GM12878 (cell line): ENCODE measurements around the gene CHCHD6. TPM values are rescaled to one million over a fixed set of nuclear protein-coding genes. Genes with fewer than 3 reads are reported as not detected.

Experiments
- ATAC-seq: fragments of 200-7000 bp; cut with Tn5 transposase; 3 replicates; pipeline ENCODE4 v1.9.1; 2020; ENCODE audit warnings: mild to moderate bottlenecking, moderate library complexity
- BruUV-seq: library from RNA; stranded (reverse); fragments of 400-500 nt; replicated peaks from 2 replicates; lab custom pipeline; 2021; lab: Mats Ljungman, UMichigan
- CTCF ChIA-PET: fragments of 300-600 bp; sonication (Branson Sonifier 250); formaldehyde crosslinking; extraction: SDS; loops from one replicate; lab custom pipeline; 2021; ENCODE audit warnings: inconsistent platforms; lab: Yijun Ruan, JAX
- POLR2A ChIA-PET: fragments of 350-600 bp; formaldehyde crosslinking; extraction: SDS; loops from one replicate; lab custom pipeline; 2021; ENCODE audit warnings: inconsistent platforms; lab: Charles Lee
- RAD21 ChIA-PET: fragments of 300-600 bp; sonication (Branson Sonifier 250); formaldehyde crosslinking; loops from one replicate; lab custom pipeline; 2023; ENCODE audit warnings: antibody characterized with exemption; ENCODE audit not compliant: unreplicated experiment; lab: Charles Lee
- SMC1A ChIA-PET: fragments of 300-600 bp; sonication (Branson Sonifier 250); formaldehyde crosslinking; loops from one replicate; lab custom pipeline; 2023; ENCODE audit not compliant: unreplicated experiment, uncharacterized antibody; lab: Charles Lee
- DNase-seq: peaks from one replicate; pipeline ENCODE4 v3.0.0-alpha.2; 2011; ENCODE audit warnings: low read depth, low spot score
- FAIRE-seq: peaks from 3 replicates; lab custom pipeline; 2011; peaks lifted over from hg19 to GRCh38; lab: Jason Lieb, UNC
- H2AFZ ChIP-seq: 2 replicates; pipeline ENCODE4 v1.6.0; 2011; ENCODE audit warnings: low read depth, low read length, control low read depth; ENCODE audit not compliant: control insufficient read depth
- H3K27ac ChIP-seq: 2 replicates; pipeline ENCODE4 v1.5.1; 2011; ENCODE audit warnings: control low read depth; ENCODE audit not compliant: control insufficient read depth, insufficient read depth
- H3K27me3 ChIP-seq, 2 experiments: replicated peaks in 1 of 2; 2 replicates each; pipeline versions ENCODE4 v1.6.0 to v1.6.1; 2011; ENCODE audit warnings: low read length in 1 of 2; ENCODE audit not compliant: control insufficient read depth in 2 of 2, insufficient read depth in 2 of 2
- H3K36me3 ChIP-seq, 2 experiments: 2 replicates each; pipeline ENCODE4 v1.5.1; 2011; ENCODE audit warnings: low read length in 1 of 2; ENCODE audit not compliant: control insufficient read depth in 2 of 2, insufficient read depth in 2 of 2
- H3K4me1 ChIP-seq: 2 replicates; pipeline ENCODE4 v1.6.1; 2011; ENCODE audit warnings: mild to moderate bottlenecking, low read length, moderate library complexity, mixed read lengths; ENCODE audit not compliant: control insufficient read depth, insufficient read depth
- H3K4me2 ChIP-seq: 2 replicates; pipeline ENCODE4 v1.6.0; 2011; ENCODE audit warnings: control low read depth; ENCODE audit not compliant: control insufficient read depth, insufficient read depth
- H3K4me3 ChIP-seq: fragments of 200-600 bp; sonication (generic); 2 replicates; pipeline ENCODE4 v1.5.1; 2016
- H3K79me2 ChIP-seq: 2 replicates; pipeline ENCODE4 v1.6.0; 2011; ENCODE audit warnings: low read length; ENCODE audit not compliant: control insufficient read depth, insufficient read depth
- H3K9ac ChIP-seq: 2 replicates; pipeline ENCODE4 v1.8.0; 2011; ENCODE audit warnings: low read length, control low read depth, mixed read lengths; ENCODE audit not compliant: control insufficient read depth, insufficient read depth
- H3K9me3 ChIP-seq: replicated peaks from 3 replicates; pipeline ENCODE4 v1.5.1; 2011; ENCODE audit warnings: mild to moderate bottlenecking, low read length; ENCODE audit not compliant: control insufficient read depth, insufficient read depth
- H4K20me1 ChIP-seq: 2 replicates; pipeline ENCODE4 v1.6.0; 2011; ENCODE audit not compliant: control insufficient read depth, insufficient read depth
- BMI1 ChIP-seq: fragments of 450-650 bp; IDR thresholded peaks from 2 replicates; pipeline ENCODE4 v1.6.1; 2016; ENCODE audit warnings: mild to moderate bottlenecking, moderate library complexity, borderline replicate concordance
- MLLT1 ChIP-seq: fragments of 450-650 bp; IDR thresholded peaks from 2 replicates; pipeline ENCODE4 v1.6.1; 2016; ENCODE audit warnings: mild to moderate bottlenecking
- RAD21 ChIP-seq: IDR thresholded peaks from 2 replicates; pipeline ENCODE4 v1.6.1; 2011; ENCODE audit warnings: mild to moderate bottlenecking, low read depth, low read length, moderate library complexity; ENCODE audit not compliant: insufficient read depth
- RCOR1 ChIP-seq: conservative IDR thresholded peaks from 2 replicates; pipeline ENCODE4 v1.6.1; 2012; ENCODE audit warnings: low read depth, low read length, improper control_type of control experiment
- WGBS: methylation state at CpG from one replicate; pipeline ENCODE4 v1.1.6; 2016; ENCODE audit warnings: low lambda C conversion rate; ENCODE audit not compliant: insufficient replicate concordance, insufficient coverage; ENCODE audit errors: missing lambda C conversion rate; 5-methylcytosine and 5-hydroxymethylcytosine counted together
- in situ Hi-C: fragments of 300-500 bp; cut with MboI; formaldehyde crosslinking; loops from 9 replicates; pipeline ENCODE4 v1.14.3; 2018; ENCODE audit warnings: mixed read lengths
- intact Hi-C: fragments of 100-400 bp; cut with micrococcal nuclease; formaldehyde crosslinking; loops from one replicate; pipeline ENCODE4 v1.14.2; 2022; ENCODE audit not compliant: unreplicated experiment
- polyA plus RNA-seq, 11 experiments: library from polyadenylated mRNA; depleted of rRNA in 4 of 11; unstranded in 6 of 11; stranded (reverse) in 5 of 11; fragments of >200 nt; fragmentation: Nextera tagmentation in 4 of 11; fragmentation: Illumina TruSeq in 1 of 11; extraction: Ambion mirVana in 4 of 11; extraction: Trizol in 1 of 11; gene quantifications; 1 replicate in 1 of 11; 2 replicates in 10 of 11; pipeline versions ENCODE4 v1.2.1 to v1.2.3, GENCODE V29; 2011 to 2016; ENCODE audit warnings: inconsistent platforms in 2 of 11, missing spikeins in 2 of 11, low read depth in 1 of 11
- total RNA-seq, 4 experiments: library from RNA; depleted of rRNA in 3 of 4; stranded (reverse); fragments of >200 nt in 3 of 4; fragmentation: Illumina TruSeq in 1 of 4; extraction: Trizol in 1 of 4; gene quantifications; 2 replicates each; pipeline versions ENCODE4 v1.2.1 to v1.2.3, GENCODE V29; 2013 to 2021
- TF ChIP-seq, protein P1 (sequence below): fragments of 450-650 bp; IDR thresholded peaks from 2 replicates; pipeline ENCODE4 v1.6.1; 2017; ENCODE audit warnings: mild to moderate bottlenecking, low read depth, inconsistent platforms; ENCODE audit not compliant: poor library complexity, severe bottlenecking

Gene CHCHD6
- total and polyA plus RNA-seq, 10 of the 15 experiments (the other 5 are each of a cell fraction or from before 2014, with no cell fraction given): 2.7 to 16.7 (median 12.3) TPM

GRCh38 chr3:126781889-126782491, 78.0 kb downstream of the CHCHD6 start:
- Histone ChIP-seq H2AFZ (no peak overlapping the region), H3K27ac (no peak overlapping the region), H3K4me1 (no peaks in the 10 kb centered on the region), H3K9ac (no peak overlapping the region), H3K27me3 (no peaks in the 10 kb centered on the region), H3K79me2 (no peaks in the 10 kb centered on the region)
- POLR2A ChIA-PET: no interaction called here
- ATAC-seq (no peak), DNase-seq (no peak), FAIRE-seq (no peak)
- no TSS peak for BruUV-seq
- TF ChIP-seq MLLT1: no peak
- no peak for TF ChIP-seq BMI1
- no peak for TF ChIP-seq RAD21
- TF ChIP-seq, protein P1, sequence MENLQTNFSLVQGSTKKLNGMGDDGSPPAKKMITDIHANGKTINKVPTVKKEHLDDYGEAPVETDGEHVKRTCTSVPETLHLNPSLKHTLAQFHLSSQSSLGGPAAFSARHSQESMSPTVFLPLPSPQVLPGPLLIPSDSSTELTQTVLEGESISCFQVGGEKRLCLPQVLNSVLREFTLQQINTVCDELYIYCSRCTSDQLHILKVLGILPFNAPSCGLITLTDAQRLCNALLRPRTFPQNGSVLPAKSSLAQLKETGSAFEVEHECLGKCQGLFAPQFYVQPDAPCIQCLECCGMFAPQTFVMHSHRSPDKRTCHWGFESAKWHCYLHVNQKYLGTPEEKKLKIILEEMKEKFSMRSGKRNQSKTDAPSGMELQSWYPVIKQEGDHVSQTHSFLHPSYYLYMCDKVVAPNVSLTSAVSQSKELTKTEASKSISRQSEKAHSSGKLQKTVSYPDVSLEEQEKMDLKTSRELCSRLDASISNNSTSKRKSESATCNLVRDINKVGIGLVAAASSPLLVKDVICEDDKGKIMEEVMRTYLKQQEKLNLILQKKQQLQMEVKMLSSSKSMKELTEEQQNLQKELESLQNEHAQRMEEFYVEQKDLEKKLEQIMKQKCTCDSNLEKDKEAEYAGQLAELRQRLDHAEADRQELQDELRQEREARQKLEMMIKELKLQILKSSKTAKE: no peak
- no peak for TF ChIP-seq RCOR1
- TF ChIP-seq, all 136 proteins: peak for 0
- Histone ChIP-seq H3K9me3 (no peaks in the 10 kb centered on the region), H3K36me3 (no peaks in the 10 kb centered on the region; a peak in 1 of 4 replicates), H3K4me3 (no peak overlapping the region), H3K4me2 (no peak overlapping the region), H4K20me1 (no peaks in the 10 kb centered on the region)
- intact Hi-C loops: no loop called here
- ChIA-PET RAD21 (no interaction called here), CTCF (no interaction called here), SMC1A (no interaction called here)
- in situ Hi-C loops: no loop called here
- 78% methylated on average over 11 of the region's 12 CpGs for WGBS
